ENCODE data around the gene CDKN2AIPNL.

CDKN2AIPNL gene, protein sequence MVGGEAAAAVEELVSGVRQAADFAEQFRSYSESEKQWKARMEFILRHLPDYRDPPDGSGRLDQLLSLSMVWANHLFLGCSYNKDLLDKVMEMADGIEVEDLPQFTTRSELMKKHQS

DNA sequence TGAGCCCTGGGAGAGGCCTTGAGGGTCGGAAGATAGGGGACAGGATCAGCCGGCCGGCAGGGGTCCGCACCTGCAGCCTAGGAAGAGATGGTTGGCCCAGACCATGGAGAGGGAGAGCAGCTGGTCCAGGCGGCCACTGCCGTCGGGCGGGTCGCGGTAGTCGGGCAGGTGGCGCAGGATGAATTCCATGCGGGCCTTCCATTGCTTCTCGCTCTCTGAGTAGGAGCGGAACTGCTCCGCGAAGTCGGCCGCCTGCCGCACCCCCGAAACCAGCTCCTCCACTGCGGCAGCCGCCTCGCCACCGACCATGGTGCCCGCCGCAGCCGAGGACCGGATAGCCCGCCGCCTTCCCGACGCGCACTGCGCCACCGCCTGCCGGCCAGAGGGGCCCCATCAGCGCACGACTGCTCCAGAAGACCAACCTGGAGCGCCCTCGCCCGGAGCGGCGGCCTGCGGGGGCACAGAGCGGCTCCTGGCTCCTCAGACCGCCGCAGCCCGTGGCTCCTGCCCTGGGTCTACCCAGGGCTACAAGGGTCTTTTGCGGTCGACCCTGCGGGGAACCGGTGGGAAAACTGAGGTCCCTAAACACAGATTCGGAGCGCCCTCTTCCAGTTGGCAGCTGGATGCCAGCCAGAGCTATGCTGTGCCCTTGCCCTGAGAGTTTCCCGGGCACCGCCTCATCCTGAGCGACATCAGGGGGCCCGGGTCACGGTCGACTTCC, at the start of gene CDKN2AIPNL:
CDKN2AIPNL (minus strand) TSS at position 336 of the 721 bp plus-strand sequence; CDS start at position 309, 27 bp downstream.
- peak; percentile 91 to 94 for DNase-seq

DNA sequence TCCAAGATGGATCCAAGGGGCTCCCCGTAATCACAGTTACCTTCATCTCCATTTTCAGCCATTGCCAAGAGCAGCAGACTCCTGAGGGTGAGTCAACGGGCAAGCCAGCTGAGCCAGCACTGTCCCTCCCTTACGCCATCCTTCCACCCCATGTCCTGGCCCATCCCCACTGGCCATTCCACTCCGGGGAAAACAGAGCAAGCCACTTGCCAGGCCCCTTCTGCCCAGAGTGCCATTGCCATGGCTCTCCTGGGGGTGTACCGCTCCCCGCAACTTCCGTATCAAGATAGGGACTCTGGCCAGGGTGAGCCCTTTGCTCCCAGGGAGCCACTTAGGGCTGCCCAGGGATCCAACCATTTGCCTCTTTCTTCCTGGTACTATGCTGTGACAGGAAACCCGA, 48.9 kb upstream of the CDKN2AIPNL start:
- no peak for DNase-seq

- DNase-seq, result no peak
Measured at GRCh38 chr5:134459491-134459890, 47.8 kb upstream of the CDKN2AIPNL start.

DNA sequence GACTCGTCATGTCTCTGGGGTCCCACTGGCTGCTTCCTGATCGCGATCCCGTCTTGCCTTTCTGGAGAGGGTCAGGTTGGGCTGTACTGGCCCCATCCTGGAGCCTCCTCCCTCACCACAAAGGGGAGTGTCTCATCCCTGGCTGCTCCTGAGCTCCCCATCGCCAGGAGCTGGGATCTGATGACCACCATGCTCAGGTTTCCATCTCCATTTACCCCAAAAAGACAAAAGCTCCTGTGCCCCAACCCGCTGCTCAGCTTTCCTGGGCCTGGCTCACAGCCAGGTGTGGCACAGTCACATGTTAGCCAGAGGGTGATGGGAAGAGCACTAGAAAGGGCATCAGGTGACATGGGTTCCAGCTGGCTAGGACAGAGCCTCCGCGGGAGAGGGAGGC, 47.3 kb upstream of the CDKN2AIPNL start:
- DNase-seq, result no peak

DNA sequence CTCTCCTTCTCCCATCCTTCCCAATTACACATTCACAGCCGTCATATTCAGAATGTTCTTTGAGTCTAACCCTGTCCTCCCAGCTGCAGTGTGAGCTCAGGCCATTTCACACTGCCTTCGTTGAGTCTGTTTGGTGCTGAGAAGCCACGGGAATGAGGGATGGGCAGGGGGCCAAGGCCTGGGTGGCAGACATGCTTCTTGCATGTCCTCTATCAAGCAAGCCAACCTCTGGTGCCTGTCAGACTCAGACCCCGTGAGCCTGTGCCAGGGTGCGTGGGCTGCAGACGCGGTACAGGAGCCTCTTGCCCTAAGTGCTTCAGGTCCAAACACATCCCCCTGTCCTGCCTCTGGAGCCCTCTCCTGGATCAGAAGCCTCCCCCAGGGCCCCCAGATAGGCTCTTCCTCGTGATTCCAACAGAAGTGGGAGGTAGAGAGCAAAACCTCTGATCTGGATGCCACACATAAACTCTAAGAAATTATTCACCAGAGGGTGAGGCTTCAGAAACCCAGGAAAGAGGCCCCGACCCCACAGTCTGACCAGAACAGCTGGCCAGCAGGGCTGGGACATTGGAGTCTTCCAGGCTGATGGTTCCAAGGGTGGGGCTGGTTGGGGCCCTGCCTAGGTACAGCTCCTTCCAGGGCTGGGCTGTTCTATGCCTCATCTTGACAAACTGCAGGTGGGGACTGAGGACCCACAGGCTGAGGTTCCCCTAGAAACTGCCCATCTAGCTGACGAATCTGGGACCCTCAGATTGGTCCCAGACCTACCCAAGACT, 46.7 kb upstream of the CDKN2AIPNL start:
- DNase-seq, result no peak

- no peak for DNase-seq
Measured at GRCh38 chr5:134457801-134458200, 46.1 kb upstream of the CDKN2AIPNL start.

DNA sequence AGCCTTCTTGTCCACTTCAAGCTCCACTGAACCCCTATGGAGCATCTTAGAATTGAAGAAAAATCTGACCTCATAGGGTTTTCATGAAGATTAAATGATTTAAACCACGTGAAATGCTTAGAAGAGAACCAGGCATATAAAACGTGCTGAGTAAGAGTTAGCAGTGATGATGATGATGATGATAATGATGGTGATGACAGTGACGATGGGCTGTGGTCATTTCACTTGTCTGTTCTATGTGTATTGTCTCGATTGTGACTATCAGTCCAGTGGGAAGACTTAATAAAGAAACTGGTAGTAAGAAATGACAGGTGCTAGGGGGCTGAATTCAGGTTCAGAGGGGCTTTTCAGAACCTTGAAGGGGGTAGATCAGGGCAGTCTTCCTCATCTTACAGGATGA, 45.1 kb upstream of the CDKN2AIPNL start:
- no peak for DNase-seq

GRCh38 chr5:134455466-134455865, 43.8 kb upstream of the CDKN2AIPNL start:
- DNase-seq, result no peak

GRCh38 chr5:134453016-134453415, 41.3 kb upstream of the CDKN2AIPNL start:
- no peak for DNase-seq

GRCh38 chr5:134451936-134452505, 40.3 kb upstream of the CDKN2AIPNL start:
- DNase-seq, result no peak

- DNase-seq, result no peak
Measured at GRCh38 chr5:134451225-134451935, 39.7 kb upstream of the CDKN2AIPNL start.

DNA sequence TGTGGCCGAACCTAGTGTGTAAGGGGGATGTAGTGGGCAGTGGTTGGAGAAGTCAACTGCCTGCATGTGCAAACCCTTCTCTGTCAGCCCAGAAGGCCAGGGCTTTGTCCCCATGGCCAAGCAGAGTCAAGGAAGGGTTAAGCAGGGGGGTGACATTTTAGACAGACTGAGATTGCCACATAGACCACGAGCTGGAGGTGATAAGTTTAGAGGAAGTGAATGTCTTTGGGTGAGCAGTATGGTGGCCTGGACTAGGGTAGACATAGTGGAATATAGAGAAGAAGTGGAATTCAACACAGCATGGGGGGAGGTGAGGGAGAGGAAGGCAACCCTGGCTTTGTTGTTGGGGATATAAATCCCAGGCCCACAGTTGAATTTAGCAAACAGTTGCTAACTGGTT, 38.7 kb upstream of the CDKN2AIPNL start:
- DNase-seq, result no peak

GRCh38 chr5:134449167-134449566, 37.5 kb upstream of the CDKN2AIPNL start:
- no peak for DNase-seq

DNA sequence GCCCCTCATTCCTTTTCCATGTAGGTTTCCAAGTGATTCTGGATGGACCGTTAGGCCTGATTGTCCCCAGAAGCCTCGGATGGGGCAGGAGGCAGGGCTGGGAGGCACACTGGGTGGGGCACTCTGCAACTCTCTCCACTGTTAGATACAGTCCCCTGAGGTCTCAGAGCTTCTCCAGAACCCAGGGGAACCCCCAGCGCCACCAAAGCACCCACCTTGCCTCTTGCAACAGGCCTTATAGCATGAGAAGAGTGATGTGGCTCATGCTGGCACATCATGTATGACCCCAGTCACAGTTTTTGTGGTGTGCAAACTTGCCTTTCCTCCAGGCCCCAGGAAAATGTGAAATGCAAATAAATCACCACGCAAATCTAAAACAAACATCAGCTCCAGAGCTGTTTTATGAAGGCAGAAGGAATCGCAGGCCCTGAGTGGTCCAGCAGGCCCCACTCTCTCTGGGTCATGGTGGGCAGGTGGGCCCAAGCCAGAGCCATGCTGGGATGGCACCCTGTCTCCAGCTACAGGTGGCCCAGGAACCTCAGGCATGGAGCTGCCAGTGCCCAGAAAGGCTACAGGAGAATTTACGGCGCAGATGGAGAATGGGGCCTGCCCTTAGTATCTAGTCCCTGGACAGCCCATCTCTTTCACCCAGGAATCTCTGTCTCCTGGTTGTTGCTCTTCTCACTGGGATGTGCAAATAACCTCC, 36.3 kb upstream of the CDKN2AIPNL start:
- DNase-seq, result no peak

- DNase-seq, result no peak
Measured at GRCh38 chr5:134446938-134447337, 35.3 kb upstream of the CDKN2AIPNL start.

GRCh38 chr5:134445856-134446818, 34.5 kb upstream of the CDKN2AIPNL start:
- DNase-seq, result no peak

DNA sequence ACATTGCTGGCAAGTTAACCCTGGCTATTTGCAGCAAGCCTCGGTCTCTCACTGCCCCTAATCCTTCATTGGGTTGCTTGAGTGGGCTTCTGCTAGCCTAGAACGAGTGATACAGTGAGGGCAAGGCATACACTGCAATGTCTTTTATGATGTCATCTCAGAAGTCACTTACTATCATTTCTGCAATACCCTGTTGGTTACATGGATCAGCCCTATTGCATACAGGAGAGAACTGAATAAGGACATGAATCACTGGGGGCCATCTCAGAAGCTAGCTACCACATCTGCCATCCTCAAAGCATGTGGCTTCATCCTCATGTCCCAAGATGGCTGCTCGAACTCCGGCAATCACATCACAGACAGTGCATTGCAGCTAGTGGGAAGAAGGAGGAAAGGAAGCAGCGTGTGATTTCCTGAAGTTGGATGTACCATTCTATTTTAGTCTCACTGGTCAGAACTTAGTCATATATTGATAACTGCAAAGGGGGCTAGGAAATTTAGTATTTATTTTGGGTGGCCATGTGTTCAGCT, 33.3 kb upstream of the CDKN2AIPNL start:
- no peak for DNase-seq

DNA sequence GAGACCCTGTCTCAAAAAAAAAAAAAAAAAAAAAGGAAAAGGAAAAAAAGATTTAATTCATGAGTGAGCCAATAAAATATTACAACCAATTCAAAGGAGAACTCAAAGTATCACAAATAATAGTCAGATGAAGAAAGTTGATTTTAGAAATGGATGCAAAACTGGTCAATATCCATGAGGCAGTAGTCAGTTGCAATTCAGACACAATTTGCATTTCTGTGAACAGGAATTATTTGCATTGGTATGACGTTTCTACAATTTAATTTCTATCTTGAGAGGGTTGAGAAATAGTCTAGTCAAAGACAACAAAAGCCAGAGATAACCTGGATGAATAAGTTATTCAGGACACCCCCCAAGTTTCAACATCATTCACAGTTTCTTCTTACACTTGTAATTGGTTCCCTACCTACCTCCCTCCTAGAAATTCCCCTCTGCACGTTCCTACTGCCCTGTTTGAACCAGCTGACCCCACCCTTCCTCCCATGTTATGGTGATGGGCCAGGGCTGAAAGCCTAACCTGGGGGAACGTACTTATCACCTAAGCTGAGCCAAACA, 28.6 kb upstream of the CDKN2AIPNL start:
- no peak for DNase-seq

- no peak for DNase-seq
Measured at GRCh38 chr5:134439210-134439654, 27.6 kb upstream of the CDKN2AIPNL start.

GRCh38 chr5:134438721-134439123, 27.0 kb upstream of the CDKN2AIPNL start:
- DNase-seq, result no peak
